Keratinocyte (primary cell): ENCODE measurements around the gene KDM4B.

Source experiments
- EZH2 ChIP-seq: IDR thresholded peaks from one replicate; pipeline ENCODE4 v1.6.1; 2012; ENCODE audit warnings: inconsistent platforms, mild to moderate bottlenecking, low read length, moderate library complexity
- TF ChIP-seq, protein P1 (sequence below), 3 experiments: IDR thresholded peaks in 1 of 3; conservative IDR thresholded peaks in 1 of 3; optimal IDR thresholded peaks in 1 of 3; 2 replicates in 2 of 3; 3 replicates in 1 of 3; pipeline versions ENCODE3 to v1.5.1; 2011; ENCODE audit warnings: low read length in 3 of 3, mild to moderate bottlenecking in 3 of 3, moderate library complexity in 2 of 3, control low read depth in 1 of 3, inconsistent platforms in 1 of 3; ENCODE audit not compliant: insufficient read depth in 2 of 3; ENCODE audit errors: extremely low read depth in 1 of 3

GRCh38 chr19:5013761-5014160 lies 44.8 kb downstream of the KDM4B start:
- TF ChIP-seq, protein P1, sequence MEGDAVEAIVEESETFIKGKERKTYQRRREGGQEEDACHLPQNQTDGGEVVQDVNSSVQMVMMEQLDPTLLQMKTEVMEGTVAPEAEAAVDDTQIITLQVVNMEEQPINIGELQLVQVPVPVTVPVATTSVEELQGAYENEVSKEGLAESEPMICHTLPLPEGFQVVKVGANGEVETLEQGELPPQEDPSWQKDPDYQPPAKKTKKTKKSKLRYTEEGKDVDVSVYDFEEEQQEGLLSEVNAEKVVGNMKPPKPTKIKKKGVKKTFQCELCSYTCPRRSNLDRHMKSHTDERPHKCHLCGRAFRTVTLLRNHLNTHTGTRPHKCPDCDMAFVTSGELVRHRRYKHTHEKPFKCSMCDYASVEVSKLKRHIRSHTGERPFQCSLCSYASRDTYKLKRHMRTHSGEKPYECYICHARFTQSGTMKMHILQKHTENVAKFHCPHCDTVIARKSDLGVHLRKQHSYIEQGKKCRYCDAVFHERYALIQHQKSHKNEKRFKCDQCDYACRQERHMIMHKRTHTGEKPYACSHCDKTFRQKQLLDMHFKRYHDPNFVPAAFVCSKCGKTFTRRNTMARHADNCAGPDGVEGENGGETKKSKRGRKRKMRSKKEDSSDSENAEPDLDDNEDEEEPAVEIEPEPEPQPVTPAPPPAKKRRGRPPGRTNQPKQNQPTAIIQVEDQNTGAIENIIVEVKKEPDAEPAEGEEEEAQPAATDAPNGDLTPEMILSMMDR (optimal IDR thresholded peaks at IDR 0.05 in 1 of 3, IDR thresholded peaks at IDR 0.05 in 1 of 3, conservative IDR thresholded peaks at IDR 0.05 in 1 of 3; ENCODE audit: extremely low read depth in 1 of 3, insufficient read depth in 2 of 3, low read length in 3 of 3) = no peak
- no peak for TF ChIP-seq EZH2
